GM23248 (cell line): ENCODE measurements around the gene PLVAP.

Source experiments
- EZH2 ChIP-seq: fragments of 200-600 bp; sonication (generic); IDR thresholded peaks from 2 replicates; pipeline ENCODE4 v1.6.1; 2018; ENCODE audit warnings: antibody characterized with exemption, mild to moderate bottlenecking; ENCODE audit not compliant: insufficient read depth, poor library complexity, severe bottlenecking
- EZH2phosphoT487 ChIP-seq: fragments of 200-600 bp; sonication (generic); IDR thresholded peaks from 2 replicates; pipeline ENCODE4 v1.6.1; 2018; ENCODE audit warnings: antibody characterized with exemption, moderate library complexity, mild to moderate bottlenecking, low read depth; ENCODE audit not compliant: insufficient read depth

GRCh38 chr19:17402982-17403855 is 26.1 kb upstream of the PLVAP start:
- TF ChIP-seq EZH2 (no peak), EZH2phosphoT487 (no peak)
